Neural cell (in vitro differentiated cells): Measurements from ENCODE around the gene MEN1.

Experiments used
- CTCF ChIP-seq: fragments of 450-650 bp; IDR thresholded peaks from 2 replicates; pipeline ENCODE4 v1.5.1; 2014; ENCODE audit warnings: antibody characterized with exemption, mild to moderate bottlenecking, moderate library complexity; ENCODE audit not compliant: poor library complexity, severe bottlenecking
- EZH2 ChIP-seq: fragments of 200-600, 300-800 bp; shearing (Covaris generic), sonication (generic); IDR thresholded peaks from 2 replicates; pipeline ENCODE4 v1.6.1; 2014; ENCODE audit warnings: antibody characterized with exemption, low read length, borderline replicate concordance, mild to moderate bottlenecking; ENCODE audit not compliant: insufficient read depth, poor library complexity, severe bottlenecking
- MXI1 ChIP-seq: fragments of 450-650 bp; conservative IDR thresholded peaks from 2 replicates; pipeline ENCODE4 v1.6.1; 2014; ENCODE audit warnings: antibody characterized with exemption, mild to moderate bottlenecking; ENCODE audit not compliant: poor library complexity, severe bottlenecking
- POLR2AphosphoS5 ChIP-seq: IDR thresholded peaks from 2 replicates; pipeline ENCODE4 v1.6.1; 2012
- RAD21 ChIP-seq: fragments of 450-650 bp; conservative IDR thresholded peaks from 2 replicates; pipeline ENCODE4 v1.6.1; 2014; ENCODE audit warnings: antibody characterized with exemption, mild to moderate bottlenecking, moderate library complexity
- REST ChIP-seq: IDR thresholded peaks from 2 replicates; pipeline ENCODE4 v1.6.1; 2012; ENCODE audit warnings: borderline replicate concordance
- SMC3 ChIP-seq: fragments of 450-650 bp; conservative IDR thresholded peaks from 2 replicates; pipeline ENCODE4 v1.6.1; 2014; ENCODE audit warnings: antibody characterized with exemption, mild to moderate bottlenecking, moderate library complexity; ENCODE audit not compliant: poor library complexity

- TF ChIP-seq CTCF (no peak), RAD21 (no peak), MXI1 (no peak), REST (no peak), EZH2 (no peak), POLR2AphosphoS5 (no peak), SMC3 (no peak)
Measured at GRCh38 chr11:64852804-64853509, 42.6 kb upstream of the MEN1 start.
